ENCODE measurements around the gene GOLGB1. TPM values are rescaled to one million over a fixed set of nuclear protein-coding genes. Genes with fewer than 3 reads are reported as not detected.
"Not testable (repeated sequence)": the region's sequence is repeated elsewhere in the genome, so short reads cannot be mapped to it uniquely, and the experiment has no call there.

GOLGB1 gene
- total and polyA plus RNA-seq, 4 donors: 14.5 to 74.0 (median 49.5) TPM

GRCh38 chr3:121688747-121689146 lies 60.8 kb downstream of the GOLGB1 start:
- intact Hi-C loops (cut with DNase I); H3K4me1 ChIP-seq (ENCODE audit: control insufficient read depth in 1 of 2, insufficient read depth in 2 of 2, low read length in 2 of 2); H3K9me3 ChIP-seq (ENCODE audit: control insufficient read depth, low read length); DNase-seq; H3K27me3 ChIP-seq (ENCODE audit: control insufficient read depth in 1 of 2, insufficient read depth in 2 of 2, low read length in 1 of 2); ATAC-seq (ENCODE audit: low FRiP score); H3K4me3 ChIP-seq (ENCODE audit: low read length in 2 of 2); H3K36me3 ChIP-seq (ENCODE audit: control insufficient read depth in 1 of 2, insufficient read depth in 2 of 2, low read length in 1 of 2); H3K27ac ChIP-seq (ENCODE audit: low read depth in 1 of 2, low read length in 2 of 2): not testable (repeated sequence)
- 94 to 95% methylated on average over 16 to 31 of the region's 31 CpGs for WGBS, 2 donors

DNA sequence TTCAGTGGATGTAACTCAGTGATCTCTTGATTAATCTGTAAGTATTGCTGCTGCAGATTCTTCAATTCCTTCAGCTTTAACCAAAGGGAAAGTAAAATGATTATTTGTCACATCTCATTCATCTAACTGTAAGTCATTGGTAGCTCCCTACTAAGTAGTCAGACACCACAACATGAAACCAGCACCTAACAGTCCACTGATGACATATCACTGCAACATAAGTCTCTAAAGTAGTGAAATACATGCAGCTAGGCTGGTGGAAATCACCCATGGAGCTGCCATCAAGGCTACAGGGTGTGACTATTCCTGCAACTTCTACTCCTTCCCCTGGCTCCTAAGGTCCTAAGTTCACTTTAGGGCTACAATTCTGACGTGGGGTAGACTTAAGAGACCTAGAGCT lies 67.7 kb downstream of the GOLGB1 start:
- peaks cover 5 to 7% of the 10 kb centered on the region in 2 donors for H3K36me3 ChIP-seq (ENCODE audit: control insufficient read depth in 1 of 2, insufficient read depth in 2 of 2, low read length in 1 of 2)
- H3K27ac ChIP-seq (ENCODE audit: low read depth in 1 of 2, low read length in 2 of 2): no peak overlapping the region
- WGBS, 2 donors: 73 to 88% methylated on average over 1 of the region's 1 CpG
- no peaks in the 10 kb centered on the region for H3K27me3 ChIP-seq (ENCODE audit: control insufficient read depth in 1 of 2, insufficient read depth in 2 of 2, low read length in 1 of 2)
- DNase-seq (no peak), ATAC-seq (ENCODE audit: low FRiP score) (no peak)
- H3K4me1 ChIP-seq (ENCODE audit: control insufficient read depth in 1 of 2, insufficient read depth in 2 of 2, low read length in 2 of 2): no peaks in the 10 kb centered on the region
- no peaks in the 10 kb centered on the region for H3K9me3 ChIP-seq (ENCODE audit: control insufficient read depth, low read length)
- intact Hi-C loops (cut with DNase I): no loop called here
- no peak overlapping the region for H3K4me3 ChIP-seq (ENCODE audit: low read length in 2 of 2)

- ATAC-seq (ENCODE audit: low FRiP score): no peak
- H3K36me3 ChIP-seq (ENCODE audit: control insufficient read depth in 1 of 2, insufficient read depth in 2 of 2, low read length in 1 of 2): peaks cover 5 to 13% of the 10 kb centered on the region in 2 donors
- H3K4me1 ChIP-seq (ENCODE audit: control insufficient read depth in 1 of 2, insufficient read depth in 2 of 2, low read length in 2 of 2): no peaks in the 10 kb centered on the region
- no peak overlapping the region for H3K4me3 ChIP-seq (ENCODE audit: low read length in 2 of 2)
- no peaks in the 10 kb centered on the region for H3K9me3 ChIP-seq (ENCODE audit: control insufficient read depth, low read length)
- 92 to 97% methylated on average over 2 of the region's 2 CpGs for WGBS, 2 donors
- no peak overlapping the region for H3K27ac ChIP-seq (ENCODE audit: low read depth in 1 of 2, low read length in 2 of 2)
- H3K27me3 ChIP-seq (ENCODE audit: control insufficient read depth in 1 of 2, insufficient read depth in 2 of 2, low read length in 1 of 2): no peaks in the 10 kb centered on the region
- intact Hi-C loops (cut with DNase I): no loop called here
- no peak for DNase-seq
Observed at GRCh38 chr3:121677141-121677540, 72.4 kb downstream of the GOLGB1 start.

- DNase-seq (no peak), ATAC-seq (ENCODE audit: low FRiP score) (no peak)
- peaks cover 3 to 17% of the 10 kb centered on the region in 2 donors for H3K36me3 ChIP-seq (ENCODE audit: control insufficient read depth in 1 of 2, insufficient read depth in 2 of 2, low read length in 1 of 2)
- H3K4me1 ChIP-seq (ENCODE audit: control insufficient read depth in 1 of 2, insufficient read depth in 2 of 2, low read length in 2 of 2): no peaks in the 10 kb centered on the region
- no peaks in the 10 kb centered on the region for H3K9me3 ChIP-seq (ENCODE audit: control insufficient read depth, low read length)
- no peaks in the 10 kb centered on the region for H3K27me3 ChIP-seq (ENCODE audit: control insufficient read depth in 1 of 2, insufficient read depth in 2 of 2, low read length in 1 of 2)
- intact Hi-C loops (cut with DNase I): no loop called here
- no peak overlapping the region for H3K27ac ChIP-seq (ENCODE audit: low read depth in 1 of 2, low read length in 2 of 2)
- H3K4me3 ChIP-seq (ENCODE audit: low read length in 2 of 2): no peak overlapping the region
Observed at GRCh38 chr3:121670676-121671075, 78.9 kb downstream of the GOLGB1 start.

DNA sequence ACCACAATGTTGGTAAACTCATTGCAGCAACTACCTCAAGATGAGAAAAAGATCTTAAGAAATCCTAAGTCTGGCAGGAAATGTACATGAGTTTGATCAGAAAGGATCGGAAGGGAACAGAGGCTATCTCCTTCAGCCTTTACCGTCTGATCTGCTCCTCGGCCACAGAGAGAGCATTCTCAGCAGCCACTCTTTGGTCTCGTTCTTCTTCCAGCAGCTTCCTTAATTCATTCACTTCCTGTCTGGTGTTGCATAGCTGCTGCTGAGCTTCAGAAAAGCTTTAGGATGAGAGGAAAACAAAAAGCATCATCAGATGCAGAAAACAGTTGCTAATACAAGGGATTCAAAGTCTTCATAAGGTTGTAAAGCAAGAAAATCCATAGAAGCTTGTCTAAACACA lies 82.2 kb downstream of the GOLGB1 start:
- Histone ChIP-seq H3K36me3 (ENCODE audit: control insufficient read depth in 1 of 2, insufficient read depth in 2 of 2, low read length in 1 of 2) (peaks cover 15 to 22% of the 10 kb centered on the region in 2 donors), H3K27ac (ENCODE audit: low read depth in 1 of 2, low read length in 2 of 2) (no peak overlapping the region), H3K9me3 (ENCODE audit: control insufficient read depth, low read length) (no peaks in the 10 kb centered on the region), H3K27me3 (ENCODE audit: control insufficient read depth in 1 of 2, insufficient read depth in 2 of 2, low read length in 1 of 2) (no peaks in the 10 kb centered on the region), H3K4me3 (ENCODE audit: low read length in 2 of 2) (no peak overlapping the region), H3K4me1 (ENCODE audit: control insufficient read depth in 1 of 2, insufficient read depth in 2 of 2, low read length in 2 of 2) (no peaks in the 10 kb centered on the region)
- no peak for ATAC-seq (ENCODE audit: low FRiP score)
- WGBS, 2 donors: 84 to 87% methylated on average over 4 of the region's 4 CpGs
- DNase-seq: no peak
- intact Hi-C loops (cut with DNase I): no loop called here

- 57 to 64% methylated on average over 2 of the region's 2 CpGs for WGBS, 2 donors
- DNase-seq (no peak), ATAC-seq (ENCODE audit: low FRiP score) (no peak)
- Histone ChIP-seq H3K9me3 (ENCODE audit: control insufficient read depth, low read length) (no peaks in the 10 kb centered on the region), H3K27me3 (ENCODE audit: control insufficient read depth in 1 of 2, insufficient read depth in 2 of 2, low read length in 1 of 2) (no peaks in the 10 kb centered on the region), H3K27ac (ENCODE audit: low read depth in 1 of 2, low read length in 2 of 2) (no peak overlapping the region), H3K36me3 (ENCODE audit: control insufficient read depth in 1 of 2, insufficient read depth in 2 of 2, low read length in 1 of 2) (peaks cover 15 to 22% of the 10 kb centered on the region in 2 donors), H3K4me3 (ENCODE audit: low read length in 2 of 2) (no peak overlapping the region), H3K4me1 (ENCODE audit: control insufficient read depth in 1 of 2, insufficient read depth in 2 of 2, low read length in 2 of 2) (no peaks in the 10 kb centered on the region)
- intact Hi-C loops (cut with DNase I): no loop called here
Observed at GRCh38 chr3:121665488-121665887, 84.1 kb downstream of the GOLGB1 start.

- H3K4me1 ChIP-seq (ENCODE audit: control insufficient read depth in 1 of 2, insufficient read depth in 2 of 2, low read length in 2 of 2): no peaks in the 10 kb centered on the region
- 42 to 53% methylated on average over 2 of the region's 2 CpGs for WGBS, 2 donors
- H3K4me3 ChIP-seq (ENCODE audit: low read length in 2 of 2): no peak overlapping the region
- peaks cover 15 to 18% of the 10 kb centered on the region in 2 donors for H3K36me3 ChIP-seq (ENCODE audit: control insufficient read depth in 1 of 2, insufficient read depth in 2 of 2, low read length in 1 of 2)
- DNase-seq (no peak), ATAC-seq (ENCODE audit: low FRiP score) (no peak)
- no peaks in the 10 kb centered on the region for H3K9me3 ChIP-seq (ENCODE audit: control insufficient read depth, low read length)
- no peaks in the 10 kb centered on the region for H3K27me3 ChIP-seq (ENCODE audit: control insufficient read depth in 1 of 2, insufficient read depth in 2 of 2, low read length in 1 of 2)
- intact Hi-C loops (cut with DNase I): no loop called here
- H3K27ac ChIP-seq (ENCODE audit: low read depth in 1 of 2, low read length in 2 of 2): no peak overlapping the region
Observed at GRCh38 chr3:121663171-121663847, 86.2 kb downstream of the GOLGB1 start.

DNA sequence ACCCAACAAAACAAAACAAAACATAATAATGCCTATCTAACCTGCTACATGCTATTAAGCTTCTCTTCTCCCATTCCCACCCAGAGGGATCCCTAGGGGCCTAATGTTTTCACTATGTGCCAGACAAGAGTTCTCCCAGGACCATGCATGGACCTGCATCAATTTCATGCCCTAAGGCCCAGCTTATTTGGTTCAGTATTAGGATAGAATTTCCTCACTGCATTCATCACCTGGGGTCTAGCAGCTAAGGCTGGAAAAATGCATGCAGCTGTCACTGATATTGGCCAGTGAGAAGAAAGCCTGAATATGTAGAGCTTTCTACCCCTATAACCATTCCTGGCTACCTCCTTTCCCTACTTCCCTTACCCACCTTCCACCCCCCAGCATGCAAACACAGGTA lies 86.8 kb downstream of the GOLGB1 start:
- H3K27me3 ChIP-seq (ENCODE audit: control insufficient read depth in 1 of 2, insufficient read depth in 2 of 2, low read length in 1 of 2): no peaks in the 10 kb centered on the region
- no peaks in the 10 kb centered on the region for H3K9me3 ChIP-seq (ENCODE audit: control insufficient read depth, low read length)
- ATAC-seq (ENCODE audit: low FRiP score): no peak
- H3K36me3 ChIP-seq (ENCODE audit: control insufficient read depth in 1 of 2, insufficient read depth in 2 of 2, low read length in 1 of 2): peaks cover 12 to 18% of the 10 kb centered on the region in 2 donors
- H3K27ac ChIP-seq (ENCODE audit: low read depth in 1 of 2, low read length in 2 of 2): no peak overlapping the region
- intact Hi-C loops (cut with DNase I): no loop called here
- DNase-seq: no peak
- no peaks in the 10 kb centered on the region for H3K4me1 ChIP-seq (ENCODE audit: control insufficient read depth in 1 of 2, insufficient read depth in 2 of 2, low read length in 2 of 2)
- H3K4me3 ChIP-seq (ENCODE audit: low read length in 2 of 2): no peak overlapping the region

DNA sequence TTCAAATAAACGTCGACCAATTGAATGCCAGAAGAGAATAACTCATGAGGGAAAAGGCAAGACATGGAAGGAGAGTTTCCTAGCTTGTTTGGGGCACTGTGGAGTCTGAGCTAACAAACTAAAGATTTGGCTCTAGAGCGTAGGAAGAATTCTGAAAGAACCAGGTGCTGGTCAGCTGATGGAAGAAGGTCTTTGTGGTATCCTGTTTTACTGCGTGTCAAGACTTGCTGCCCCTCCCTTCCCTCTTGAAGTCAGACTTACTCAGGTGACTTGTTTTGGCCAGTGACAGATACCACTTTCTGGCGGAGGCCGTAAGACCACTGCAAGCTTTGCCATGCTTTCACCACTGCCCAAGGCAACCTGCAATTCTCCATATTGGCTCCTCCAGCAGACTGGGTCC lies 88.2 kb downstream of the GOLGB1 start:
- Histone ChIP-seq H3K4me3 (ENCODE audit: low read length in 2 of 2) (no peak overlapping the region), H3K4me1 (ENCODE audit: control insufficient read depth in 1 of 2, insufficient read depth in 2 of 2, low read length in 2 of 2) (no peaks in the 10 kb centered on the region), H3K9me3 (ENCODE audit: control insufficient read depth, low read length) (no peaks in the 10 kb centered on the region), H3K27ac (ENCODE audit: low read depth in 1 of 2, low read length in 2 of 2) (no peak overlapping the region), H3K36me3 (ENCODE audit: control insufficient read depth in 1 of 2, insufficient read depth in 2 of 2, low read length in 1 of 2) (peaks cover 12 to 13% of the 10 kb centered on the region in 2 donors), H3K27me3 (ENCODE audit: control insufficient read depth in 1 of 2, insufficient read depth in 2 of 2, low read length in 1 of 2) (no peaks in the 10 kb centered on the region)
- DNase-seq: no peak
- 87 to 88% methylated on average over 6 of the region's 6 CpGs for WGBS, 2 donors
- intact Hi-C loops (cut with DNase I): no loop called here
- no peak for ATAC-seq (ENCODE audit: low FRiP score)

All from aorta (tissue), 5 donors.